ENCODE data around the gene ATAD2B. TPM values are rescaled to one million over a fixed set of nuclear protein-coding genes. Genes with fewer than 3 reads are reported as not detected.

ATAD2B gene
- total and polyA plus RNA-seq, 12 donors = 2.2 to 11.8 (median 8.7) TPM

DNA sequence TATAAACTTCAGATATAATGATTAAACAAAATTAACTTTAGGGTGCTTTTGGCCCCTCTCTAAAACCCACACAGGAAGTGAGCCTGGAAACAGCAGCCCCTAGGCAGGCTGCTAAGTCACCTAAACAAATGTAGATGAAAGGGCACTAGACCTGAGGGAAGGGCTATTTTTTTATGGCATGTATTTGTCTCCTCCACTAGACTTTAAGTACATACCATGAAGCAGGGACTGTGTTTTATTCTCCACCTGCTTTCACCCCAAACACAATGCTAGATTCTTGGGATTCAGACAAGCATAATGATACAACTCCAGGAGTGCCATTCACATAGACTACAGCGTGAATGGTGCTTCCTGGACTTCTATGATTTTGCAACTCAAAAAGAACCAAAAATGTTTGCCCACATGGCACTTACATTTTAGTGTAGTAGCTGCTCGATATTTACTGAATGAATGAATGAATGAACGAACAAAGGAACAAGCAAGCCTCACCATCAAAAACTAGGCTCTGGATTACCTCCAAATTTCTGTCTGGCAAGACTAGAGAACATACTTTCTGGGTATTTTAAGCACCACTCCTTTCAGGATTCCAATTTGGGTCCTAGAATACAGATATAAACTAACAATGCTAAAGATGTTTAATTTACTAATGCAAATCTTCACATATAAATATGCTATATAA is 10.1 kb downstream of the ATAD2B start:
- TF ChIP-seq, protein P1, sequence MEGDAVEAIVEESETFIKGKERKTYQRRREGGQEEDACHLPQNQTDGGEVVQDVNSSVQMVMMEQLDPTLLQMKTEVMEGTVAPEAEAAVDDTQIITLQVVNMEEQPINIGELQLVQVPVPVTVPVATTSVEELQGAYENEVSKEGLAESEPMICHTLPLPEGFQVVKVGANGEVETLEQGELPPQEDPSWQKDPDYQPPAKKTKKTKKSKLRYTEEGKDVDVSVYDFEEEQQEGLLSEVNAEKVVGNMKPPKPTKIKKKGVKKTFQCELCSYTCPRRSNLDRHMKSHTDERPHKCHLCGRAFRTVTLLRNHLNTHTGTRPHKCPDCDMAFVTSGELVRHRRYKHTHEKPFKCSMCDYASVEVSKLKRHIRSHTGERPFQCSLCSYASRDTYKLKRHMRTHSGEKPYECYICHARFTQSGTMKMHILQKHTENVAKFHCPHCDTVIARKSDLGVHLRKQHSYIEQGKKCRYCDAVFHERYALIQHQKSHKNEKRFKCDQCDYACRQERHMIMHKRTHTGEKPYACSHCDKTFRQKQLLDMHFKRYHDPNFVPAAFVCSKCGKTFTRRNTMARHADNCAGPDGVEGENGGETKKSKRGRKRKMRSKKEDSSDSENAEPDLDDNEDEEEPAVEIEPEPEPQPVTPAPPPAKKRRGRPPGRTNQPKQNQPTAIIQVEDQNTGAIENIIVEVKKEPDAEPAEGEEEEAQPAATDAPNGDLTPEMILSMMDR (IDR thresholded peaks at IDR 0.05) = no peak
- Histone ChIP-seq H3K36me3 (no peaks in the 10 kb centered on the region), H3K27ac (no peak overlapping the region), H3K9me3 (no peaks in the 10 kb centered on the region), H3K4me1 (peaks cover 0 to 46% (median 22%) of the 10 kb centered on the region in 9 donors), H3K27me3 (no peaks in the 10 kb centered on the region), H3K4me3 (no peak overlapping the region)
- peak in 2 of 8 donors; percentile 20 to 56 for ATAC-seq
- 50 to 62% methylated on average over 3 of the region's 3 CpGs for WGBS, 2 donors
- intact Hi-C loops (cut with DNase I) = no loop called here
- DNase-seq = no peak

DNA sequence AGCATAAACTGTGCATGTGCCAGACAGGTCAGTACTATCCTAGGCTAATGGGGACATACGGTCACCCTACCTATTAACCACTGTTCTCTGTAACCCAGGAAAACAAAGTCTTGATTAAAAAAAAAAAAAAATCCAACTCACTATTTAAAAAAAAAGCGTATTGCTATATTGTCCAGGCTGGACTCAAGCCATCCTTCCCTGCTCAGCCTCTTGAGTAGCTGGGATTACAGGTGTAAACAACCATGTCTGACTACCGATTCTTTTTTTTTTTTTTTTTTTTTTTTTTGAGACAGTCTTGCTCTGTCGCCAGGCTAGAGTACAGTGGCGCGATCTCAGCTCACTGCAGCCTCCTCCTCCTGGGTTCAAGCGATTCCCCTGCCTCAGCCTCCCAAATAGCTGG is 11.6 kb downstream of the ATAD2B start:
- ATAC-seq (no peak), DNase-seq (no peak)
- H3K36me3 ChIP-seq = no peaks in the 10 kb centered on the region
- 85% methylated on average over 7 of the region's 7 CpGs for WGBS, 2 donors
- no peaks in the 10 kb centered on the region for H3K27me3 ChIP-seq
- H3K4me3 ChIP-seq = no peak overlapping the region
- TF ChIP-seq, protein P1 (IDR thresholded peaks at IDR 0.05) = no peak
- peaks cover 0 to 34% (median 17%) of the 10 kb centered on the region in 9 donors for H3K4me1 ChIP-seq
- no peaks in the 10 kb centered on the region for H3K9me3 ChIP-seq
- H3K27ac ChIP-seq = no peak overlapping the region
- intact Hi-C loops (cut with DNase I) = no loop called here

DNA sequence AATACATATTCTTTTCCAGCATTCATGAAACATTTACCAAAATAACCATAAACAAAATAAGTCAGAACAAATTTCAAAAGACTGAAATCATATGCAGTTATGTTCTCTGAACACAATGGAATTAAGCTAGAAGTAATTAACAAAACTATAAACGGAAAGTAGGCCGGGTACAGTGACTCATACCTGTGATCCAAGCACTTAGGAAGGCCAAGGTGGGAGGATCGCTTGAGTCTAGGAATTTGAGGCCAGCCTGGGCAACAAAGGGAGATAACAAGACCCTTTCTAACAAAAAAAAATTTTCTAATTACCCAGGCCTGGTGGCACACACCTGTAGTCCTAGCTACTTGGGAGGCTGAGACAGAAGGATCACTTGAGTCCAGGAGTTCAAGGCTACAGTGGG is 14.9 kb downstream of the ATAD2B start:
- 89 to 90% methylated on average over 3 of the region's 3 CpGs for WGBS, 2 donors
- Histone ChIP-seq H3K9me3 (peaks cover 0 to 4% (median 0%) of the 10 kb centered on the region in 11 donors), H3K4me1 (peaks cover 0 to 18% (median 14%) of the 10 kb centered on the region in 9 donors), H3K27me3 (no peaks in the 10 kb centered on the region), H3K36me3 (no peaks in the 10 kb centered on the region), H3K27ac (no peak overlapping the region), H3K4me3 (no peak overlapping the region)
- TF ChIP-seq, protein P1 (IDR thresholded peaks at IDR 0.05) = no peak
- DNase-seq (no peak), ATAC-seq (no peak)
- intact Hi-C loops (cut with DNase I) = no loop called here

DNA sequence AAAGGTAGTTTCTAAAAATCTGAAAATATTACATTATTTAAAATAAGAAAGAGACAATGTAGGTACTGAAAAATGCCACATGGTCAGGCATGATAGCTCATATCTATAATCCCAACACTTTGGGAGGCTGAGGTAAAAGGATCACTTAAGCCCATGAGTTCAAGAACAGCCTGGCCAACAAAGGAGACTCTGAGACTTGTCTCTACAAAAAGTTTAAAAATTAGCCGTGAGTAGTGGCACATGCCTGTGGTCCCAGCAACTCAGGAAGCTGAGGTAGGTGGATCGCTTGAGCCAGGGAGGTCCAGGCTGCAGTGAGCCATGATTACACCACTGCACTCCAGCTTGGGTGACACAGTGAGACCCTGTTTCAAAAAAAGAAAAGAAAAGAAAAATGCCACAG is 21.8 kb downstream of the ATAD2B start:
- H3K27ac ChIP-seq = no peak overlapping the region
- TF ChIP-seq, protein P1 (IDR thresholded peaks at IDR 0.05) = no peak
- WGBS, 2 donors = 66 to 74% methylated on average over 2 of the region's 2 CpGs
- no peak for DNase-seq
- peaks cover 0 to 4% (median 0%) of the 10 kb centered on the region in 11 donors for H3K9me3 ChIP-seq
- no peak overlapping the region for H3K4me3 ChIP-seq
- no peaks in the 10 kb centered on the region for H3K27me3 ChIP-seq
- H3K4me1 ChIP-seq = peaks cover 3 to 47% (median 25%) of the 10 kb centered on the region in 9 donors
- intact Hi-C loops (cut with DNase I) = no loop called here
- ATAC-seq = no peak
- no peaks in the 10 kb centered on the region for H3K36me3 ChIP-seq
